Stimulated activated CD8-positive, alpha-beta memory T cell treated with anti-CD3 and anti-CD28 coated beads, Interleukin-7, amount 100 ng/mL, for 4 hours (primary cell): ENCODE results near the gene CTAG1B.
"Not testable (repeated sequence)": the region's sequence is repeated elsewhere in the genome, so short reads cannot be mapped to it uniquely, and the experiment has no call there.

Experiments used
- DNase-seq, 2 donors: peaks; one replicate each; pipeline ENCODE4 v3.0.0-alpha.2; 2020; ENCODE audit warnings: low read depth in 2 of 2

CTAG1B gene

GRCh38 chrX:154584585-154585183 is 34.4 kb downstream of the CTAG1B start, which contains the start of gene CTAG1A:
TSS of gene CTAG1A (plus strand) at chrX:154585133. CDS start at chrX:154585207, 74 bp downstream.
- not testable (repeated sequence) for DNase-seq

GRCh38 chrX:154582994-154583393 is 36.1 kb downstream of the CTAG1B start:
- not testable (repeated sequence) for DNase-seq

GRCh38 chrX:154575076-154575475 is 44.0 kb downstream of the CTAG1B start:
- not testable (repeated sequence) for DNase-seq

- DNase-seq, result not testable (repeated sequence)
These were observed 46.0 kb downstream of the CTAG1B start for GRCh38 chrX:154573061-154573460.

GRCh38 chrX:154570361-154570760 is 48.7 kb downstream of the CTAG1B start:
- DNase-seq, result not testable (repeated sequence)
